Spleen (tissue), 11 donors: Measurements from ENCODE around the gene MRPL19. TPM values are rescaled to one million over a fixed set of nuclear protein-coding genes. Genes with fewer than 3 reads are reported as not detected.

Experiments used
- DNase-seq: peaks from one replicate; pipeline ENCODE4 v3.0.0-alpha.2; 2020
- H3K27ac ChIP-seq, 8 donors: fragments of 200-600 bp; sonication (generic) in 7 of 8; 1 replicate in 4 of 8; 2 replicates in 4 of 8; pipeline versions ENCODE4 v1.5.0 to v1.8.0; 2016 to 2021; ENCODE audit warnings: inconsistent platforms in 4 of 8, mild to moderate bottlenecking in 4 of 8, moderate library complexity in 1 of 8
- H3K27me3 ChIP-seq, 7 donors: fragments of 200-600 bp; sonication (generic) in 6 of 7; replicated peaks in 1 of 7; 1 replicate in 4 of 7; 2 replicates in 3 of 7; pipeline versions ENCODE4 v1.5.0 to v1.8.0; 2016 to 2021; ENCODE audit warnings: inconsistent platforms in 3 of 7, mild to moderate bottlenecking in 1 of 7
- H3K36me3 ChIP-seq, 6 donors: fragments of 200-600 bp; sonication (generic) in 5 of 6; 1 replicate in 4 of 6; 2 replicates in 2 of 6; pipeline versions ENCODE4 v1.5.0 to v1.8.0; 2016 to 2021; ENCODE audit warnings: inconsistent platforms in 2 of 6
- H3K4me1 ChIP-seq, 6 donors: fragments of 200-600 bp; sonication (generic) in 5 of 6; 1 replicate in 3 of 6; 2 replicates in 3 of 6; pipeline versions ENCODE4 v1.5.0 to v1.8.0; 2016 to 2021; ENCODE audit warnings: inconsistent platforms in 3 of 6
- H3K4me3 ChIP-seq, 8 donors: fragments of 200-600 bp; sonication (generic) in 7 of 8; 1 replicate in 4 of 8; 2 replicates in 4 of 8; pipeline versions ENCODE4 v1.5.0 to v1.8.0; 2016 to 2021; ENCODE audit warnings: inconsistent platforms in 4 of 8, mild to moderate bottlenecking in 4 of 8, moderate library complexity in 2 of 8
- H3K9me3 ChIP-seq, 8 donors: fragments of 200-600 bp; sonication (generic) in 7 of 8; 1 replicate in 4 of 8; 2 replicates in 4 of 8; pipeline versions ENCODE4 v1.5.0 to v1.8.0; 2016 to 2021; ENCODE audit warnings: inconsistent platforms in 4 of 8
- POLR2A ChIP-seq, 3 donors: fragments of 450-650 bp; IDR thresholded peaks; one replicate each; pipeline ENCODE4 v1.5.1; 2017; ENCODE audit warnings: antibody characterized with exemption in 3 of 3, mild to moderate bottlenecking in 1 of 3
- POLR2AphosphoS5 ChIP-seq, 3 donors: sonication (generic); formaldehyde crosslinking; IDR thresholded peaks; one replicate each; pipeline ENCODE4 v1.5.1; 2017; ENCODE audit warnings: antibody characterized with exemption in 3 of 3
- WGBS, 5 donors: extraction: QIAGEN DNeasy Blood & Tissue Kit in 3 of 5; methylation state at CpG; one replicate each; pipeline versions ENCODE4 v1.1.5 to v1.1.7; 2013 to 2018; 5-methylcytosine and 5-hydroxymethylcytosine counted together
- intact Hi-C: fragments of 100-400 bp; cut with DNase I; formaldehyde crosslinking; loops from one replicate; pipeline ENCODE4 v1.15.0; 2023; ENCODE audit warnings: low total_unique reads
- polyA plus RNA-seq, 3 donors: library from polyadenylated mRNA; stranded (reverse); fragments of 200-250 nt; gene quantifications; one replicate each; pipeline ENCODE4 v1.2.1, GENCODE V29; 2013
- total RNA-seq, 7 donors: library from RNA; depleted of rRNA in 3 of 7; stranded (reverse); fragments of >200 nt in 3 of 7; fragmentation: NEBNext Ultra II Directional in 4 of 7; extraction: Animal tissue kit (Norgen Biotek cat#: 25700) in 4 of 7; gene quantifications; one replicate each; pipeline versions ENCODE4 v1.1.0 to v1.2.1, GENCODE V29; 2016 to 2021
- TF ChIP-seq, protein P1 (sequence below), 11 experiments: fragments of 200-600 bp in 7 of 11; fragments of 450-650 bp in 4 of 11; sonication (generic) in 4 of 11; IDR thresholded peaks in 8 of 11; conservative IDR thresholded peaks in 3 of 11; 1 replicate in 7 of 11; 2 replicates in 4 of 11; pipeline versions ENCODE4 v1.4.0 to v1.8.0; 2016 to 2021; ENCODE audit warnings: antibody characterized with exemption in 11 of 11, inconsistent platforms in 4 of 11, mild to moderate bottlenecking in 1 of 11
- donor health status: healthy with polysubstance abuse.
- donor health status: DM: no; HTN: no; CAD: no; lungs with moderate emphysema.
- donor health status: DM: no; HTN: no; CAD: no.
- donor health status: Bipolar disorder and iron deficiency.
- donor health status: healthy.
- donor health status: DM: no; HTN: no; CAD: no.
- donor health status: DM: yes; HTN: yes; CAD: no.

MRPL19 gene
- total and polyA plus RNA-seq, 10 donors: 11.5 to 39.6 (median 31.8) TPM

DNA sequence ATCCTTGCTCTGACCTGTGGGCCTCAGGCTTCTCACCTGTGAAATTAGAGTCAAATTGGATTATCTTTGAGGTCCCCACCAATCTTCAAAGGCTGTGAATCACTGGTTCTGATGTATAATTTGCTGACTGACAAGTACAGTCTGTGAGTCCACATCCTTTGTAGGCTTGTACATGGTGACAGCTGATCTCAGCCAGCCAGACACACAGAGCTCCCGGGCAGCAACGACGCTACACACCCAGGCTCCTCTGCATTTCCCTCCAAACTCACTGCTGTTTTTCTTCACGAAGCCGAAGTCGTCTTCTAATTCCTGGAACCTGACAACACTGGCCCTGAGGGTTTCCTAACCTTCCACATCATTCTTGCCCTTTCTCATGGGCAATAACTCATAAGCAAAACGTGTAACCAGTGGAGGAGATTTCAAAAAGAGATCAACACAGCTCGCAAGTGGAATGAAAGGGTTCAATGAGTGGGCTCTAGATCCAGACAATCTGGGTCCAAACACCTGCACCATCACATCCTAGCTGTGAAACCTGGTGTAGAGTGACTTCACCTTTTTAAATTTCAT lies 47.9 kb upstream of the MRPL19 start:
- 90 to 94% (median 93%) methylated on average over 8 of the region's 8 CpGs for WGBS, 5 donors

DNA sequence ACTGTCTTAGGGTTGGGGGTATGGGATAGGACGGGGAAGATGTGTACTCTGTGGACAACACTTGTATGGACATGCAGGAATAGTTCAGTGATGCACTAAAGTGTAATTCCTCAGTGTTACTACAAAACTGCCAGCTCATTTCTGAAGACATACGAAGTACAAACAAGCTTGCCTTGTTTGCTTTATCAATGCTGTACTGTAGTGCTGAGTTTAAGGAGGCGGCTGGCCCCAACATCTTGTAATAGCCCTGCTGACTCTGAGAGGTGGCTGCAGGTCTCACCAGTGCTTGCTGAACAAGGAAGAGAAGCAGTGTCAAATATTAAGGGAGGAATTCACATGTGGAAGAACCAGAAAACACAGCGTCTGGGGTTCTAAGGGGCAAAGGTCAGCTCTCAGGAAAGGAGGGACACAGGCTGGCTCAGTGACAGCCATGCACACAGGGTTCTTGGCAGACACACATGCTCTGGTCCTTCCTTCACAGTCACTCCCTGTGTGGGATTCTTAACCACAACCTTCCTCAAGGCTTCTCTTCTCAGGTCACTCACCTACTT lies 46.0 kb upstream of the MRPL19 start:
- DNase-seq: no peak
- no peak for TF ChIP-seq POLR2AphosphoS5 (IDR thresholded peaks at IDR 0.05)
- TF ChIP-seq POLR2A (IDR thresholded peaks at IDR 0.05): no peak
- WGBS, 5 donors: 66 to 86% (median 80%) methylated on average over 4 of the region's 4 CpGs
- Histone ChIP-seq H3K27ac (no peak overlapping the region), H3K4me1 (no peaks in the 10 kb centered on the region), H3K36me3 (no peaks in the 10 kb centered on the region), H3K27me3 (peaks cover 0 to 7% (median 0%) of the 10 kb centered on the region in 7 donors), H3K4me3 (no peak overlapping the region), H3K9me3 (no peaks in the 10 kb centered on the region)
- intact Hi-C loops: no loop called here

More for the DNA sequence above, 47.9 kb upstream of the MRPL19 start:
- no peaks in the 10 kb centered on the region for H3K36me3 ChIP-seq
- intact Hi-C loops: no loop called here
- no peak for DNase-seq
- H3K9me3 ChIP-seq: no peaks in the 10 kb centered on the region
- H3K4me1 ChIP-seq: no peaks in the 10 kb centered on the region
- no peak overlapping the region for H3K4me3 ChIP-seq
- H3K27ac ChIP-seq: no peak overlapping the region
- TF ChIP-seq POLR2AphosphoS5 (IDR thresholded peaks at IDR 0.05) (no peak), POLR2A (IDR thresholded peaks at IDR 0.05) (no peak)
- TF ChIP-seq, protein P1, sequence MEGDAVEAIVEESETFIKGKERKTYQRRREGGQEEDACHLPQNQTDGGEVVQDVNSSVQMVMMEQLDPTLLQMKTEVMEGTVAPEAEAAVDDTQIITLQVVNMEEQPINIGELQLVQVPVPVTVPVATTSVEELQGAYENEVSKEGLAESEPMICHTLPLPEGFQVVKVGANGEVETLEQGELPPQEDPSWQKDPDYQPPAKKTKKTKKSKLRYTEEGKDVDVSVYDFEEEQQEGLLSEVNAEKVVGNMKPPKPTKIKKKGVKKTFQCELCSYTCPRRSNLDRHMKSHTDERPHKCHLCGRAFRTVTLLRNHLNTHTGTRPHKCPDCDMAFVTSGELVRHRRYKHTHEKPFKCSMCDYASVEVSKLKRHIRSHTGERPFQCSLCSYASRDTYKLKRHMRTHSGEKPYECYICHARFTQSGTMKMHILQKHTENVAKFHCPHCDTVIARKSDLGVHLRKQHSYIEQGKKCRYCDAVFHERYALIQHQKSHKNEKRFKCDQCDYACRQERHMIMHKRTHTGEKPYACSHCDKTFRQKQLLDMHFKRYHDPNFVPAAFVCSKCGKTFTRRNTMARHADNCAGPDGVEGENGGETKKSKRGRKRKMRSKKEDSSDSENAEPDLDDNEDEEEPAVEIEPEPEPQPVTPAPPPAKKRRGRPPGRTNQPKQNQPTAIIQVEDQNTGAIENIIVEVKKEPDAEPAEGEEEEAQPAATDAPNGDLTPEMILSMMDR (IDR thresholded peaks at IDR 0.05 in 8 of 11, conservative IDR thresholded peaks at IDR 0.05 in 3 of 11): no peak
- H3K27me3 ChIP-seq: no peaks in the 10 kb centered on the region

DNA sequence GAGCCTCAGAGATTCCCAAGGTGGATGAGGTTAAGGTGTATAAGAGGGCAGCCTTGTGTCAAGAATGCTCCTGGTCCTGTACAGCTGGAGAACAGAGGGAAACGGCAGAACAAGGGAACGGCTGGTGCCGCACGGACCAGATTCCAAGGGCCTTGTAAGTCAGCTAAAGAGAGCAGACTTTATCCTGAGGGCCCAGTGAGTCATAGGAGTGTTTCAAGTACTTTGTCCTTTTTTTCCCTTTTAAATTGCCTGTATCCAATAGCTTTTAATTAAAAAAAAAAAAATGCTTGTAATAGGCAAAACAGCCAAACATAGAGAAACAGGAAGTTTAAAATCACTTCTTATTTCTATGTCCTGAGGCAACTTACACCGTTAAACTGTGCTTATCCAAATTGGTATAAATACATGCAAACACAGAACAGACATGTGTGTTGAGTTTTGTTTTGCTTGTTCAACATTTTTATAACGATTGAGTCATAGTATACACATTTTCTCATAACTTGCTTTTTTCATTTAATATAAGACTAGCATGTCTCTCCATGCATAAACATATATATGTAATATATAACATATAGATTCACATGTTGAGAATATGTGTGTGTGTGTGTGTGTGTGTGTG lies 43.8 kb upstream of the MRPL19 start:
- Histone ChIP-seq H3K9me3 (no peaks in the 10 kb centered on the region), H3K27me3 (peaks cover 0 to 28% (median 0%) of the 10 kb centered on the region in 7 donors), H3K27ac (peak overlapping the region in 4 of 8 donors; percentile 8 to 43 (median 16)), H3K36me3 (no peaks in the 10 kb centered on the region), H3K4me3 (no peak overlapping the region), H3K4me1 (no peaks in the 10 kb centered on the region)
- DNase-seq: no peak
- WGBS, 5 donors: 50 to 69% (median 60%) methylated on average over 6 of the region's 6 CpGs
- TF ChIP-seq, protein P1 (IDR thresholded peaks at IDR 0.05 in 8 of 11, conservative IDR thresholded peaks at IDR 0.05 in 3 of 11): no peak
- intact Hi-C loops: no loop called here

DNA sequence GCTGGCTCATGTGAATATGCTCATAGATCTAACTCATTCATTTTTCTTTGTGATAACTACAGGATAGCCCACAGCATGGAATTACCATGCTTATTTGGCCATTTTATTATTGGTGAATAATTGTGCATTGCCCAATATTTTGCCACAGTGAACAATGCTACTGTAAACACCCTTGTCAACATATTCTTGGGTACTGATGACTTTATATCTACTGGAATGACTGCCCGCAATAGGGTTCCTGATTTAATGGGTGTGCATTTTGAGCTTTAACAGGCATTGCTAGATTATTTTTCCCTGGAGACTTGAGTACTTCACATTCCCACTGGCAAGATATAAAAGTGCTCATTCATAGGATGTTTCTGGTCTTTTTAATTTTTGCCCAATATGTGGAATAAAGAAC lies 43.1 kb upstream of the MRPL19 start:
- no peak overlapping the region for H3K4me3 ChIP-seq
- 94 to 100% (median 97%) methylated on average over 1 of the region's 1 CpG for WGBS, 5 donors

More for the DNA sequence above, 43.1 kb upstream of the MRPL19 start:
- H3K4me1 ChIP-seq: peaks cover 0 to 1% (median 0%) of the 10 kb centered on the region in 6 donors
- no peaks in the 10 kb centered on the region for H3K9me3 ChIP-seq
- TF ChIP-seq, protein P1 (IDR thresholded peaks at IDR 0.05 in 8 of 11, conservative IDR thresholded peaks at IDR 0.05 in 3 of 11): no peak
- no peak for TF ChIP-seq POLR2AphosphoS5 (IDR thresholded peaks at IDR 0.05)
- no peak for TF ChIP-seq POLR2A (IDR thresholded peaks at IDR 0.05)
- H3K36me3 ChIP-seq: no peaks in the 10 kb centered on the region
- DNase-seq: no peak
- no peak overlapping the region for H3K27ac ChIP-seq
- H3K27me3 ChIP-seq: peaks cover 0 to 35% (median 4%) of the 10 kb centered on the region in 7 donors
- intact Hi-C loops: no loop called here
